SIG-M5 treated with dmso at 0.1 percent for 504 hours (cell line): ENCODE results near the gene AP5B1.

Experiments
- DNase-seq: peaks from one replicate; lab custom pipeline; 2025; ENCODE audit not compliant: unreplicated experiment; lab: John Stamatoyannopoulos, UW

AP5B1 gene

GRCh38 chr11:65780770-65781151 lies at the start of gene AP5B1:
Gene AP5B1, minus strand, starts transcription at chr11:65780976. Its CDS starts 385 bp downstream, at chr11:65780591.
- DNase-seq = peak; percentile 33

GRCh38 chr11:65829459-65829858 lies 48.7 kb upstream of the AP5B1 start:
- DNase-seq = no peak

- DNase-seq = peak; percentile 28
Observed at GRCh38 chr11:65826984-65827735, 46.4 kb upstream of the AP5B1 start.

DNA sequence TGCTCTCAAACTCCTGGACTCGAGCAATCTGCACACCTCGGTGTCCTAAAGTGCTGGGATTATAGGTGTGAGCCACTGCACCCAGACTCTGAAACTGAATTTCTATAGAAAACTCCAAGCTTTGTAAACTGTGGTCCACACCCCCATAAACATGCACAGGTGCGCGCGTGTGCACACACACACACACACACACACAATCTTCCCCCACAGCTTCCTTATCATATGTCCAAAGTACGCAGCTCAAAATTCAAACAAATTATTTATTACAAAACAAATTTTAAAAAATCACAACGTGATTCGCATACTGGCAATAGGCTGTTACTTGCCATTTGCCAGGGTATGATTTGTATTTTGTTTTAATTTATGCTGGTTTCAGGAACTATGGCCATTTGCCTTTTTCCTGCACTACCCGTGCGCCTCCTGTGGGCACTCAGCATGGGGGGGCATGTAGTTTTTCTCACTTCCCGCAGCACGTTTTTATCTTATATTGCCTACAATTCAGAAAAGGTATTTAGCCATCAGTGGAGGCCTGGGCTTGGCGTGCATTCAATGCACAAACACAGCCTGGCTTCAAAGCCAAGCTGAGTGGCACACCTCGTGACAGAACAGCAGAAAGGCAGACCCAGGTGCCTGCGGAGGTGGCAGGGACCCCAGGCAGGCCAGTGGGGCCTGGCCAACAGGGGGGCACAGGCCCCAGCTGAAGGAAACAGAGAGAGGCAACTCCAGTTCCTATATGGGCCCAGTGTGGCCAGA lies 42.2 kb upstream of the AP5B1 start:
- DNase-seq = no peak

GRCh38 chr11:65821107-65821506 lies 40.3 kb upstream of the AP5B1 start:
- DNase-seq = no peak

- DNase-seq = peak; percentile 63
Observed at GRCh38 chr11:65817835-65818680, 37.3 kb upstream of the AP5B1 start.

- no peak for DNase-seq
Observed at GRCh38 chr11:65817312-65817834, 36.6 kb upstream of the AP5B1 start.

DNA sequence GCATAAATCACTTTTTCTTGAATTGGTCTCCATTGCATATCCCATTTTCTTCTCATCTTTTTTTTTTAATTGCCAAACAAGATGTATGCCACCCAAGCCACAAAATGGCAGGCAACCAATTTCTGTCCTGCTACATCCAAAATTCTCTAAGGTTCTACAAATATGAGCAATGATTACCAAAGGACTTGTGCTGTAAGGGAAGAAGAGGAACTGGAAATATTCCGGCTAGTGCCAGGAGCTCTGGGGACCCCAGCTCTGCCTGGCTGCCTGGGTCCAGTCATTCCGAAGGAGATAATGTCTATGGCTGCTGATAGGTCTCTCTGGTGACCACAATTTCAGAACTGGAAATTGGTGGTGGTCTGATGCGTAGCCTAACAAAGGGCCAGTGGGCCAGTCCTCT lies 35.9 kb upstream of the AP5B1 start:
- no peak for DNase-seq

GRCh38 chr11:65814986-65815565 lies 34.3 kb upstream of the AP5B1 start:
- DNase-seq = no peak

DNA sequence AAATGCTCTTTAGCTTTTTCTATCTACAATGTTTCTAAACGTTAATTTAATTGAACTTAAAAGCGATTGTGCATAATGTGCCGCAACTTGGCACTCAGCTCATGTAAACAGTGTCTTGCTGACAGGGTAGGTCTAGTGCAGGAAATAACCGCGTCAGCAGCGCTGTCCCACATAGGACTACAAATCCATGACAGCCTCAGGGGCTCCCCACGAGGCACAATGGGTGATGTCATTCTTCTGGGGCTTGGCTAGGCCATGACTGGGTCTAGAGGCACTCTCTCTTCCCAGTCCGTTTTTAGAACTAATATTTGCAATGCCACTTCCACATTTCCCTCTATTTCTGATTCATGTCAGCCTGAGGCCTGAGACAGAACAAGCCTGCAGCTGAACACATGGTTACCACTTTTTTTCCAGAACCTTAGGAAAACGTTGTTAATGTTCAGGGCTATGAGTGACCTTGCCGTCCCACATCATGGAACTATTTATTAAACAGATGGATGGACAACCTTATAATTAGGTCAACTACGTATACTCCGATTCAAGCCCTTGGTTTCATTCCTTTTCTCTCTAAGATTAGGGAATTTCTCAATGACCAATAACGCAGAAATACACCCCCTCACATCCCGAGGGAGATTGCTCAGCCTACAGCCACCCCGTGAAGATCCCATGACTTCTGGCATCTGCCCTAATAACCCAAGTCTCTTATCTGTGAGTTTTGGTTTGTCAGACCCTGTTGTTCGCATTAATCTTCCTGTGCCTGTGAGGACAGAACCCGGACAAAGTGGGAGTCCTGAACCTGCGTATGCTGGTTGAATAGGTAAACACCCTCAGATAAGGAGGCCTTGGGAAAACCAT lies 33.6 kb upstream of the AP5B1 start:
- DNase-seq = peak; percentile 62

GRCh38 chr11:65811764-65812475 lies 31.1 kb upstream of the AP5B1 start:
- no peak for DNase-seq

- no peak for DNase-seq
Observed at GRCh38 chr11:65810046-65810868, 29.5 kb upstream of the AP5B1 start.

GRCh38 chr11:65809496-65809895 lies 28.7 kb upstream of the AP5B1 start:
- no peak for DNase-seq

- DNase-seq = no peak
Observed at GRCh38 chr11:65808744-65809341, 28.1 kb upstream of the AP5B1 start.

- DNase-seq = no peak
Observed at GRCh38 chr11:65806979-65807378, 26.2 kb upstream of the AP5B1 start.

DNA sequence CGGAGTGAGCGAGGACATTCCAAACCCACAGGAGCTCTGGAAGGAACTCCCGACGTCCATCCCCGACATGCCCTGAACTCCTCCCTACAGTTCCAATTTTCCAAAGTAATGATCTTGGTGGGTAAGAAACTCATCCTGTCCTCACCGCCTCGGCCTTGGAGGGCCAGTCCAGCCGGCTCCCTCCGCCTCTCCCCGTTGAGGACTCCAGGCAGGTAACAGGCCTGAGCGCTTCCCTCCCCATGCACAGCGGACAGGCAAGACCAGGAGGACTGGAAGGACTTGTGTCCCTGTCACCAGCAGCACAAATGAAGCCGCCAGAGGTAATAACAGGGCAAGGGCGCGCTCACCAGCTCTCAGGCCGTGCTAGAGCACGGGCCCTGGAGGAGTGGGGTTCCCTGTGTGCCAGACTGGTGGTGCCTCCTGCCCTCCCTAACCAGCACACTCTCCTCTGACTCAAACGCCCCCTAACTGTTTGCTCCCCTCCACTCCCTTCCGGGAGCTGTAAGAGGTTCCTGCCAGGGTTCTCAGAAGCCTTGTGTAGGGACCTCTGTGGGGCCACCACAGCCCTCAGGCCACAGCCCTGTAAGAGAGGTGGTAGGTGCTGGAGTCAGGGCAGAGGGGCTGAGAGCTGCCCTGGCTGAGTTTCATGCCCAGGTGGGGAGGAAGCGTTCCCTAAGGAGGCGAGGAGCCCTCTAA lies 23.2 kb upstream of the AP5B1 start:
- no peak for DNase-seq

GRCh38 chr11:65802841-65803240 lies 22.1 kb upstream of the AP5B1 start:
- peak; percentile 31 for DNase-seq
